ENCODE data around the gene RFTN2.
"Not testable (repeated sequence)": the region's sequence is repeated elsewhere in the genome, so short reads cannot be mapped to it uniquely, and the experiment has no call there.

- TF ChIP-seq, protein P1, sequence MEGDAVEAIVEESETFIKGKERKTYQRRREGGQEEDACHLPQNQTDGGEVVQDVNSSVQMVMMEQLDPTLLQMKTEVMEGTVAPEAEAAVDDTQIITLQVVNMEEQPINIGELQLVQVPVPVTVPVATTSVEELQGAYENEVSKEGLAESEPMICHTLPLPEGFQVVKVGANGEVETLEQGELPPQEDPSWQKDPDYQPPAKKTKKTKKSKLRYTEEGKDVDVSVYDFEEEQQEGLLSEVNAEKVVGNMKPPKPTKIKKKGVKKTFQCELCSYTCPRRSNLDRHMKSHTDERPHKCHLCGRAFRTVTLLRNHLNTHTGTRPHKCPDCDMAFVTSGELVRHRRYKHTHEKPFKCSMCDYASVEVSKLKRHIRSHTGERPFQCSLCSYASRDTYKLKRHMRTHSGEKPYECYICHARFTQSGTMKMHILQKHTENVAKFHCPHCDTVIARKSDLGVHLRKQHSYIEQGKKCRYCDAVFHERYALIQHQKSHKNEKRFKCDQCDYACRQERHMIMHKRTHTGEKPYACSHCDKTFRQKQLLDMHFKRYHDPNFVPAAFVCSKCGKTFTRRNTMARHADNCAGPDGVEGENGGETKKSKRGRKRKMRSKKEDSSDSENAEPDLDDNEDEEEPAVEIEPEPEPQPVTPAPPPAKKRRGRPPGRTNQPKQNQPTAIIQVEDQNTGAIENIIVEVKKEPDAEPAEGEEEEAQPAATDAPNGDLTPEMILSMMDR (IDR thresholded peaks at IDR 0.05 in 8 of 11, conservative IDR thresholded peaks at IDR 0.05 in 3 of 11): not testable (repeated sequence)
- TF ChIP-seq POLR2AphosphoS5 (IDR thresholded peaks at IDR 0.05): not testable (repeated sequence)
Observed at GRCh38 chr2:197578294-197578693, 97.1 kb downstream of the RFTN2 start.
